Esophagus (tissue), 2 donors: ENCODE data around the gene FAM168B. TPM values are rescaled to one million over a fixed set of nuclear protein-coding genes. Genes with fewer than 3 reads are reported as not detected.
"Not testable (repeated sequence)": the region's sequence is repeated elsewhere in the genome, so short reads cannot be mapped to it uniquely, and the experiment has no call there.

ENCODE experiments used
- H3K27ac ChIP-seq, 2 donors: one replicate each; pipeline ENCODE4 v1.5.1; 2013; ENCODE audit warnings: low read depth in 2 of 2, mild to moderate bottlenecking in 2 of 2, inconsistent platforms in 1 of 2, low read length in 1 of 2, moderate library complexity in 1 of 2
- H3K27me3 ChIP-seq, 2 donors: one replicate each; pipeline ENCODE4 v1.6.1; 2013; ENCODE audit warnings: low read length in 2 of 2, control low read depth in 1 of 2, mild to moderate bottlenecking in 1 of 2; ENCODE audit not compliant: insufficient read depth in 2 of 2, control insufficient read depth in 1 of 2
- H3K36me3 ChIP-seq, 2 donors: one replicate each; pipeline ENCODE4 v1.6.1; 2013; ENCODE audit warnings: low read length in 1 of 2; ENCODE audit not compliant: control insufficient read depth in 2 of 2, insufficient read depth in 2 of 2
- H3K4me1 ChIP-seq, 2 donors: one replicate each; pipeline ENCODE4 v1.6.1; 2013; ENCODE audit warnings: low read length in 1 of 2; ENCODE audit not compliant: control insufficient read depth in 2 of 2, insufficient read depth in 2 of 2
- H3K4me3 ChIP-seq, 2 donors: one replicate each; pipeline ENCODE4 v1.5.1; 2013; ENCODE audit warnings: low read length in 2 of 2, mild to moderate bottlenecking in 2 of 2, low read depth in 1 of 2, moderate library complexity in 1 of 2
- H3K9me3 ChIP-seq, 2 donors: one replicate each; pipeline ENCODE4 v1.6.1; 2013; ENCODE audit warnings: mild to moderate bottlenecking in 2 of 2, low read depth in 1 of 2, low read length in 1 of 2, moderate library complexity in 1 of 2; ENCODE audit not compliant: control insufficient read depth in 2 of 2, insufficient read depth in 1 of 2
- WGBS, 2 donors: extraction: QIAGEN DNeasy Blood & Tissue Kit; methylation state at CpG; one replicate each; pipeline ENCODE4 v1.1.7; 2013; 5-methylcytosine and 5-hydroxymethylcytosine counted together
- polyA plus RNA-seq, 2 donors: library from polyadenylated mRNA; stranded (reverse); fragments of 200-250 nt; gene quantifications; one replicate each; pipeline ENCODE4 v1.2.3, GENCODE V29; 2013
- donor health status: healthy with polysubstance abuse.
- donor health status: Bipolar disorder and iron deficiency.

The FAM168B gene
- polyA plus RNA-seq, 2 donors: 13.2 to 27.3 TPM

DNA sequence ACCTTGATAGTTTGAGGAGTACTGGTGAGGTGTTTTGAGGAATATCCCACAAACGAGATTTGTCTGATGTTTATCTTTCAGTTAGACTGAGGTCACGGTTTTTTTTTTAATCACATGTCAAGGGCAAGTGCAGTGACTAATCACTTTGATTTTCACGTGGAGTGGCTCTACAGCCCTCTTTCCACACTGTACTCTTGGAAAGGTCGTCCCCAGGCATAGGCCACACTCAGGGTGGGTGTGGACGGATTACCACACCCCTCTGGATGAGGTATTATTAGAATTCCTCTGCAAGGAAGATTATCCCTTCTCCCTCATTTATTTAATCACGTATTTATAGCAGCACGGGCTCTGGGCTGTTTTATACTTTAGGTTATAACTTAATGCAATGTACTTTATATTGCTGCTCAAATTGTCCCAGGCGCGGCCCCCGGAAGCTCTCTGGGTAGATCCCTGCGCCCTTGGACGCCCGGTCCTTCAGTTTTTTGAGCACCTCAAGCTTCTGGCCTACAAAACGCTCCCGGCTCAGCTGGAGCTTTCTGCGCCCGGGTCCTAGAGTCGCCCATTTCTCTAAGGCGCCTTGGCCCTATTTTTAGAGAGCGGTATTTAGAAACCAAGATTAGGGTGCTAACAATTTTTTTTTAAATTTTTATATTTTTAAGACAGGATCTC lies 11.4 kb upstream of the FAM168B start:
- H3K27me3 ChIP-seq: no peaks in the 10 kb centered on the region
- peak overlapping the region; percentile 17 to 93 for H3K4me3 ChIP-seq
- WGBS, 2 donors: 0 to 1% methylated on average over 20 of the region's 20 CpGs
- peaks cover 0 to 4% of the 10 kb centered on the region in 2 donors for H3K4me1 ChIP-seq
- peak overlapping the region; percentile 96 to 98 for H3K27ac ChIP-seq
- H3K36me3 ChIP-seq: no peaks in the 10 kb centered on the region
- H3K9me3 ChIP-seq: no peaks in the 10 kb centered on the region

DNA sequence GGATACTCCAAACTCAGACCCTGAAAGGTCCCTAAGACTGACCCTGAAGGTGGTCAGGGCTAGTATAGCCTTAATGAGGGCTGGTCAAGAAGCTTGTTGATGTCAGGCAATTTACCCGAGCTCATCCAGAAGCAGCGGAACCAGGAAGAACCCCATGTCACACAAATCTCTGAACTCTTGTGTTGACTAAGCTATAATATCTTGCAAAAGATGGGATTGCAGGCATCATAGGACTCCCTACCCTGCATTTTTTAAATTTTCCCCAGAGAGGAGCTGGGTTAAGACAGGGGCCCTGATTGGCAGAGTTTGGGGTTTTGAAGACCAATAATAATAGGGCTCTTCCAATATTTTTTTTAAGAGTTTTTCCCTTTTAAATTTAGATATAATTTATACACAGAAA lies 9.9 kb upstream of the FAM168B start:
- H3K9me3 ChIP-seq: no peaks in the 10 kb centered on the region
- no peak overlapping the region for H3K27ac ChIP-seq
- no peaks in the 10 kb centered on the region for H3K36me3 ChIP-seq
- WGBS, 2 donors: 89 to 90% methylated on average over 2 of the region's 2 CpGs
- peaks cover 0 to 4% of the 10 kb centered on the region in 2 donors for H3K4me1 ChIP-seq
- H3K27me3 ChIP-seq: no peaks in the 10 kb centered on the region
- no peak overlapping the region for H3K4me3 ChIP-seq

DNA sequence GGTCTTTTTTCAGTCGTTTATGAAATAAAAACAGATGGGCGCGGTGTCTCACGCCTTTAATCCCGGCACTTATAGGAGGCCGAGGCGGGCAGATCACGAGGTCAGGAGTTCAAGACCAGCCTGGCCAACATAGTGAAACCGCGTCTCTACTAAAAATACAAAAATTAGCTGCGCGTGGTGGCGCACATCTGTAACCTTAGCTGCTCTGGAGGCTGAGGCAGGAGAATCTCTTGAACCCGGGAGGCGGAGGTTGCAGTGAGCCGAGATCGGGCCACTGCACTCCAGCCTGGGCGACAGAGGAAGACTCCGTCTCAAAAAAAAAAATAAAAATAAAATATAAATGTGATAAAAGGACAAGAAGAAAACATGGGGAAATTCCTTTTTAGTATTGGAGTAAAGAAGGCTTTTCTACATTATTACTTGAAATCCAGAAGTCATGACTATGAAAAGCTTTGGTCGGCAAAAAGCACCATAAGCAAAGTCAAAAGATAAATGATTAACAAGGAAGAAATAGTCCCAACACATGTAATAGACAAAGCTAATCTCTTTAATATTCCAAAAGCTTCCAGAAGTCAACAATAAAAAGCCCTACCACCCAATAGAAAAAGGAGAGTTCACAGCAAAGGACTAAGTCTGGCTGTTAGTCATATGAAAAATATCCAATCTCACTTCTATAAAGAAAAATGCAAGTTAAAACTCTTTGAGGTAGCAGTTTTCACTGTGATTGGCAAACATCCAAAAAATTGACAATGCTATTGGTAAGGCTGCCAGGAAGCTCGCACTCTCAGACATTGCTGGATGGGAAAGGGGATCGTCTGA lies 1.4 kb upstream of the FAM168B start:
- Histone ChIP-seq H3K27me3 (no peaks in the 10 kb centered on the region), H3K4me3 (no peak overlapping the region), H3K27ac (peak overlapping the region in 1 of 2 donors; percentile 27), H3K4me1 (no peaks in the 10 kb centered on the region), H3K9me3 (no peaks in the 10 kb centered on the region), H3K36me3 (no peaks in the 10 kb centered on the region)
- WGBS, 2 donors: 58 to 59% methylated on average over 22 of the region's 22 CpGs

DNA sequence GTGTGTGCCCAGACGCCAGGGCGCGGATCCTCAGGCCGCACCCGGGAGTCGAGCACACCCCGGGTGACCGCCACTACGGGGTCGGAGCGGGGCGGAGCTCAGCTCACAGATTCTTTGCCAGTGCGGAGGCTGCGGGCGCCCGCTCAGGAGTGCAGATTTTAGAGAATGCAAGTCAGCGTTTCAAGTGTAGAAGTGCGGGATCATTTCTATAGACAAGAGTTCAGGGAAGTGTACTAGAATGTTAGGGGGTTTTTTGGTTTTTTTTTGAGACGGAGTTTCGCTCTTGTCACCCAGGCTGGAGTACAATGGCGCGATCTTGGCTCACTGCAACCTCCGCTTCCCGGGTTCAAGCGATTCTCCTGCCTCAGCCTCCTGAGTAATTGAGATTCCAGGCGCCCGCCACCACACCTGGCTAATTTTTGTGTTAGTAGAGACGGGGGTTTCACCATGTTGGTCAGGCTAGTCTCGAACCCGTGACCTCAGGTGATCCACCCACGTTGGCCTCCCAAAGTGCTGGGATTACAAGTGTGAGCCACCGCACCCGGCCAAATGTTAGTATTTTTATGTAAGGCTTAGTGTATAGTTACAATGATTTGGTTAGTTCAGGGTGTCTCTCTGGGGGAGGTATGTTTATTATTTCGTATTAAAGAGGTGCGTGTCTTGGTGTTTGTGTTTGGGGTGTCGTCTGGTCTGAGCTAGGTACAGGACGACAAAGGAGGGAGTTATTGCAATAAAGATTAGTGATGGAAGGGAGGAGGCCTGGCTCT lies 619 bp upstream of the FAM168B start:
- no peaks in the 10 kb centered on the region for H3K9me3 ChIP-seq
- H3K4me1 ChIP-seq: no peaks in the 10 kb centered on the region
- H3K4me3 ChIP-seq: peak overlapping the region; percentile 76 to 95
- H3K27me3 ChIP-seq: no peaks in the 10 kb centered on the region
- no peaks in the 10 kb centered on the region for H3K36me3 ChIP-seq
- WGBS, 2 donors: 7 to 8% methylated on average over 37 of the region's 37 CpGs
- peak overlapping the region; percentile 98 to 99 for H3K27ac ChIP-seq

DNA sequence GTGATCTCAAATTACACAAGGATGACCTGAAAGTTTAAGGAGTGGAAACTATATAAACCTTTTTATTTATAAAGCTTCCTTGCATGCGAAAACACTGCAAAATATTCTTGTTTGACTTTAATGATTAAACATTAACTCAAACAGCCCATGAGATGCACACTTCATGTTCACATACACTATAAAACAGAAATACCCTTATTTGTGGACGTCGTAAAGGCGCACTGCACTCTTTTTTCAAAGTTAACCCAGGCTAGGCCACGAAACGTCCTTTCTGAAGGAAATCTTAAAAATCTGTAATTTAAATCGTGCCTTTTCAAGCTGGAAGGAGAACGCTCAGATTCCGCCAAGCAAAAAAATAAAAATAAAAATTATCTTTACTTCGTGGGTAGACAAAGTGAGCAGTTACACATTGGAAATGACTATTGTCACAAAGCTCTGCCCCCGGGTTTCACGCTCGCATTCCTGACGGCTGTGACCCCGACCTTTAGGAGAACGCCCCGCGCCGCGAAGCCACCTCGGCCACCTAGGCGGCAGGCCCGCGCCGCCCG lies 728 bp downstream of the FAM168B start:
- Histone ChIP-seq H3K36me3 (peaks cover 1 to 3% of the 10 kb centered on the region in 2 donors), H3K27ac (peak overlapping the region; percentile 98 to 99), H3K9me3 (no peaks in the 10 kb centered on the region), H3K4me1 (no peaks in the 10 kb centered on the region), H3K27me3 (no peaks in the 10 kb centered on the region), H3K4me3 (peak overlapping the region; percentile 76 to 95)
- 0 to 1% methylated on average over 26 of the region's 26 CpGs for WGBS, 2 donors

DNA sequence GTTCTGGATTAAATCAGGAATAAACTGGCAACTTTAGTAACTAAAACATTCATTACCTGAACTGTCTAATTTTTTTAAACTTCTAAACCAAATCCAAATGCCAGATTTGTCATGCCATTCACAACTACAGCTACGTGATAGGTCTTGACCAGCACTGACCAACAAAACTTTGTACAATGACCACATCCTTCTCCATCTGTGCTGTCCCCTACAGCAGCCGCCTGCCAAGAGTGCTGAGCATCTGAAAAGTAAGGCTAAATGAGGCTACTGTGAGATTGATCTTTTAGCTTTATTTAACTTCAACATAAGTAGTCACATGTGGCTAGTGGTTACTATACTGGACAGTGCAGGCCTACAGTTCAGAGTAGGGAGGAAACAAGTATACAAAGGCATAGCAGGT lies 7.6 kb downstream of the FAM168B start:
- H3K4me3 ChIP-seq: no peak overlapping the region
- H3K4me1 ChIP-seq: no peaks in the 10 kb centered on the region
- no peak overlapping the region for H3K27ac ChIP-seq
- WGBS, 2 donors: 69 to 73% methylated on average over 2 of the region's 2 CpGs
- H3K27me3 ChIP-seq: no peaks in the 10 kb centered on the region
- H3K9me3 ChIP-seq: no peaks in the 10 kb centered on the region
- peaks cover 13 to 15% of the 10 kb centered on the region in 2 donors for H3K36me3 ChIP-seq

DNA sequence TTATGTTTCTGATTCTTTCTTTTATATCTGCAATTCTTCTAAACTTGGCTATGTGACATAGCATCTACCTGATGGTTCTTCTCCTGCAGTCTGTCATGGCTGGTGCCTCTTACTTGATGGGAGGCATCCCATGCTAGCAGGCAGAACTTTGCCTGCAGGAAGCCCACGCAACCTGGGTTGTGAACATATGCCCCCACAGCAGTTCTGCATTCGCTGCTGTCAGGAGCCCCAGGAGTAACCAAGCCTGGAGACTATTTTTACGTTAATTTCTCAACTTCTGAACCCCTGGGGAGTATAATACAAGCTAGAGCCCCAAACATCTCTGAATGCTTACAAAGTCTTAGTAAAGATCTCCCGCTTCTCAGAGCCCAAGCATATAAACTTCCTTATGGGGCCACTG lies 12.1 kb downstream of the FAM168B start:
- no peaks in the 10 kb centered on the region for H3K27me3 ChIP-seq
- peaks cover 0 to 4% of the 10 kb centered on the region in 2 donors for H3K4me1 ChIP-seq
- H3K27ac ChIP-seq: no peak overlapping the region
- no peaks in the 10 kb centered on the region for H3K9me3 ChIP-seq
- H3K36me3 ChIP-seq: peaks cover 9 to 17% of the 10 kb centered on the region in 2 donors
- 96 to 97% methylated on average over 4 of the region's 4 CpGs for WGBS, 2 donors
- H3K4me3 ChIP-seq: no peak overlapping the region

DNA sequence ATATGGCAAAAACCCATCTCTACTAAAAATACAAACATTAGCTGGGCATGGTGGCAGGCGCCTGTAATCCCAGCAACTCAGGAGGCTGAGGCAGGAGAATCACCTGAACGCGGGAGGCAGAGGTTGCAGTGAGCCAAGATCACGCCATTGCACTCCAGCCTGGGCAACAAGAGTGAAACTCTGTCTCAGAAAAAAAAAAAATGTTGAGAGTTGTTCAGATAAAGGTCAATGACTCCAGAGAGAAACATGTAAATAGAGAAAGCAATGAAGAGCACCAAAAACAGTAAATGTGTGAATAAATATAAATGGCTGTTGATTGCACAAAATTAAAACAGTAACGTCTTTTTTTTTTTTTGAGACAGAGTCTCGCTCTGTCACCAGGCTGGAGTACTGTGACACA lies 13.3 kb downstream of the FAM168B start:
- not testable (repeated sequence) for H3K27ac ChIP-seq, H3K4me1 ChIP-seq, H3K27me3 ChIP-seq, H3K9me3 ChIP-seq, H3K4me3 ChIP-seq
- H3K36me3 ChIP-seq: peaks cover 7 to 23% of the 10 kb centered on the region in 2 donors
- 90 to 92% methylated on average over 6 of the region's 6 CpGs for WGBS, 2 donors

DNA sequence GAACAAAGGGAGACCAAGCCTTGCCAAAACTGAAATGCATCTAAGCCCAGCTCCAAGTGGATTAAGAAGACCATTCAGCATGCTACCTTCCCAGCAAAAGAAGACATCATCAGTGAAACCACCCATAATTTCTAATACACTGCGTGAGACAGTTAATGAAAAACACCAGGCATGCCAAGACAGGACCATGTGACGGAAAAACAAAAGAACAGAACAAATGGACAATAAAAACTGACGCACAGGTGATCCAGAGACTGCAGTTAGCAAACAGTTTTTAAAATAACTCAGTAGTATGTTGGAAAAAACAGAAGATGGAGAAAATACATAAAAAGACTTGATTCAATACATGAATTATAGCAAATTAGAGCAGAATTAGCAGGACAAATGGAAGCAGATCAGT lies 15.3 kb downstream of the FAM168B start:
- Histone ChIP-seq H3K9me3 (no peaks in the 10 kb centered on the region), H3K27ac (no peak overlapping the region), H3K36me3 (peaks cover 7 to 26% of the 10 kb centered on the region in 2 donors), H3K4me3 (no peak overlapping the region), H3K27me3 (no peaks in the 10 kb centered on the region), H3K4me1 (peaks cover 3 to 4% of the 10 kb centered on the region in 2 donors)
- WGBS, 2 donors: 50 to 51% methylated on average over 3 of the region's 3 CpGs
